HepG2 (cell line): Measurements from ENCODE around the gene LYST. TPM values are rescaled to one million over a fixed set of nuclear protein-coding genes. Genes with fewer than 3 reads are reported as not detected.

Source experiments
- ATAC-seq: fragments of 200-7000 bp; cut with Tn5 transposase; 3 replicates; pipeline ENCODE4 v1.9.1; 2020; ENCODE audit warnings: mild to moderate bottlenecking, moderate library complexity
- Bru-seq: library from RNA; stranded (reverse); fragments of 400-500 nt; gene quantifications from one replicate; lab custom pipeline; 2021; lab: Mats Ljungman, UMichigan
- BruChase-seq, 2 experiments: library from RNA; stranded (reverse); fragments of 400-500 nt; gene quantifications; one replicate each; lab custom pipeline; 2021; lab: Mats Ljungman, UMichigan
- BruUV-seq: library from RNA; stranded (reverse); fragments of 400-500 nt; replicated peaks from 2 replicates; lab custom pipeline; 2021; lab: Mats Ljungman, UMichigan
- CTCF ChIA-PET: fragments of 300-600 bp; formaldehyde crosslinking; extraction: SDS; loops from one replicate; lab custom pipeline; 2021; ENCODE audit warnings: low total read pairs, inconsistent platforms, low intra/inter-chr PET ratio; lab: Yijun Ruan, JAX
- POLR2A ChIA-PET: fragments of 350-600 bp; sonication (Branson Sonifier 250); formaldehyde crosslinking; loops from one replicate; lab custom pipeline; 2020; ENCODE audit warnings: antibody characterized with exemption, inconsistent platforms; lab: Yijun Ruan, JAX
- DNase-seq: peaks from one replicate; pipeline ENCODE4 v3.0.0-alpha.2; 2015; ENCODE audit warnings: low spot score
- FAIRE-seq: peaks from 3 replicates; lab custom pipeline; 2011; peaks lifted over from hg19 to GRCh38; lab: Jason Lieb, UNC
- H2AFZ ChIP-seq: one replicate; pipeline ENCODE4 v1.6.1; 2011; ENCODE audit warnings: low read length, inconsistent platforms
- H3K27ac ChIP-seq: fragments of 300-600 bp; 3 replicates; pipeline ENCODE4 v1.8.0; 2011; ENCODE audit warnings: mixed run types, mild to moderate bottlenecking, mixed read lengths, low read length, inconsistent platforms; ENCODE audit not compliant: insufficient read depth; ENCODE audit errors: extremely low read length
- H3K27me3 ChIP-seq, 2 experiments: fragments of 200-600 bp in 1 of 2; 2 replicates in 1 of 2; 3 replicates in 1 of 2; pipeline versions ENCODE4 v1.6.0 to v1.8.0; 2011; ENCODE audit warnings: low read length in 2 of 2, mild to moderate bottlenecking in 2 of 2, moderate library complexity in 2 of 2, inconsistent platforms in 1 of 2; ENCODE audit not compliant: insufficient read depth in 2 of 2, control insufficient read depth in 1 of 2
- H3K36me3 ChIP-seq, 2 experiments: fragments of 200-600 bp in 1 of 2; replicated peaks in 1 of 2; 2 replicates in 1 of 2; 3 replicates in 1 of 2; pipeline versions ENCODE4 v1.5.1 to v1.8.0; 2011; ENCODE audit warnings: low read length in 2 of 2, inconsistent platforms in 1 of 2; ENCODE audit not compliant: insufficient read depth in 2 of 2, control insufficient read depth in 1 of 2
- H3K4me1 ChIP-seq: 2 replicates; pipeline ENCODE4 v1.5.1; 2012; ENCODE audit warnings: low read length, inconsistent platforms; ENCODE audit not compliant: insufficient read depth
- H3K4me2 ChIP-seq: 2 replicates; pipeline ENCODE4 v1.6.0; 2011; ENCODE audit warnings: low read depth, low read length, inconsistent platforms
- H3K4me3 ChIP-seq, 3 experiments: fragments of 200-600 bp in 1 of 3; sonication (generic), shearing (Covaris generic) in 1 of 3; replicated peaks in 1 of 3; 2 replicates each; pipeline ENCODE4 v1.5.1; 2011 to 2016; ENCODE audit warnings: low read length in 3 of 3, inconsistent platforms in 2 of 3, low read depth in 2 of 3, mild to moderate bottlenecking in 2 of 3, control low read depth in 1 of 3, mixed read lengths in 1 of 3; ENCODE audit not compliant: insufficient read depth in 1 of 3
- H3K79me2 ChIP-seq: one replicate; pipeline ENCODE4 v1.6.1; 2011; ENCODE audit warnings: low read length, inconsistent platforms; ENCODE audit not compliant: insufficient read depth
- H3K9ac ChIP-seq: 2 replicates; pipeline ENCODE4 v1.6.0; 2011; ENCODE audit warnings: mild to moderate bottlenecking, low read depth, low read length, inconsistent platforms; ENCODE audit not compliant: insufficient read depth
- H3K9me3 ChIP-seq: 2 replicates; pipeline ENCODE4 v1.5.1; 2012; ENCODE audit warnings: mild to moderate bottlenecking, low read length
- H4K20me1 ChIP-seq: 2 replicates; pipeline ENCODE4 v1.6.0; 2011; ENCODE audit warnings: inconsistent platforms, mild to moderate bottlenecking, low read length, moderate library complexity; ENCODE audit not compliant: insufficient read depth
- DNMT3B ChIP-seq: conservative IDR thresholded peaks from 2 replicates; pipeline ENCODE4 v1.6.1; 2016; ENCODE audit warnings: missing biosample characterization, control low read depth
- GFI1 ChIP-seq: sonication (generic); formaldehyde crosslinking; IDR thresholded peaks from 2 replicates; pipeline ENCODE4 v1.5.0; 2020; ENCODE audit warnings: missing genetic modification reagents, mild to moderate bottlenecking, borderline replicate concordance
- KDM2A ChIP-seq: sonication (generic); formaldehyde crosslinking; IDR thresholded peaks from 2 replicates; pipeline ENCODE4 v1.4.0; 2020; ENCODE audit warnings: low read depth, missing genetic modification reagents, borderline replicate concordance
- RXRB ChIP-seq: IDR thresholded peaks from 2 replicates; pipeline ENCODE4 v1.6.1; 2016; ENCODE audit warnings: borderline replicate concordance, missing genetic modification reagents, missing compliant biosample characterization
- SMAD3 ChIP-seq: sonication (generic); formaldehyde crosslinking; IDR thresholded peaks from 2 replicates; pipeline ENCODE4 v1.4.0; 2020; ENCODE audit warnings: missing genetic modification reagents
- SP1 ChIP-seq, 2 experiments: fragments of 450-650 bp in 1 of 2; sonication (generic) in 1 of 2; formaldehyde crosslinking in 1 of 2; IDR thresholded peaks; 2 replicates each; pipeline versions ENCODE4 v1.4.0 to v1.6.1; 2016 to 2020; ENCODE audit warnings: missing genetic modification reagents in 1 of 2
- TAF1 ChIP-seq: sonication (generic); formaldehyde crosslinking; IDR thresholded peaks from 2 replicates; pipeline ENCODE4 v1.4.0; 2020; ENCODE audit warnings: missing genetic modification reagents
- ZMYM4 ChIP-seq: sonication (generic); formaldehyde crosslinking; IDR thresholded peaks from 2 replicates; pipeline ENCODE4 v1.8.1; 2023; ENCODE audit warnings: mild to moderate bottlenecking, missing genetic modification reagents
- ZNF12 ChIP-seq: sonication (generic); formaldehyde crosslinking; IDR thresholded peaks from 2 replicates; pipeline ENCODE4 v1.5.0; 2020; ENCODE audit warnings: missing genetic modification reagents
- ZNF431 ChIP-seq: sonication (generic); formaldehyde crosslinking; IDR thresholded peaks from 2 replicates; pipeline ENCODE4 v1.9.0; 2022; ENCODE audit warnings: missing genetic modification reagents, low read depth, mild to moderate bottlenecking, borderline replicate concordance
- ZNF567 ChIP-seq: sonication (generic); formaldehyde crosslinking; IDR thresholded peaks from 2 replicates; pipeline ENCODE4 v1.8.1; 2023; ENCODE audit warnings: mild to moderate bottlenecking, missing genetic modification reagents, borderline replicate concordance
- ZNF577 ChIP-seq: sonication (generic); formaldehyde crosslinking; IDR thresholded peaks from 2 replicates; pipeline ENCODE4 v1.4.0; 2020; ENCODE audit warnings: mild to moderate bottlenecking, low read depth, missing genetic modification reagents, borderline replicate concordance
- ZNF780A ChIP-seq: sonication (generic); formaldehyde crosslinking; IDR thresholded peaks from 2 replicates; pipeline ENCODE4 v1.8.0; 2022; ENCODE audit warnings: mild to moderate bottlenecking, missing genetic modification reagents, moderate library complexity
- ZNF792 ChIP-seq: IDR thresholded peaks from 2 replicates; pipeline ENCODE4 v1.6.1; 2016
- ZNF839 ChIP-seq: sonication (generic); formaldehyde crosslinking; IDR thresholded peaks from 2 replicates; pipeline ENCODE4 v1.4.0; 2020; ENCODE audit warnings: missing genetic modification reagents, mild to moderate bottlenecking, borderline replicate concordance
- WGBS: methylation state at CpG from one replicate; pipeline ENCODE4 v1.1.6; 2017; ENCODE audit warnings: low lambda C conversion rate; 5-methylcytosine and 5-hydroxymethylcytosine counted together
- in situ Hi-C: cut with HindIII; loops from 2 replicates; pipeline ENCODE4 v1.10.0; 2017; ENCODE audit warnings: low pct_unique_long_range_greater_than_20kb; ENCODE audit not compliant: extremely low pct_ligation_motif_present
- intact Hi-C: fragments of 100-400 bp; cut with micrococcal nuclease; formaldehyde crosslinking; loops from one replicate; pipeline ENCODE4 v1.10.0; 2022; ENCODE audit not compliant: unreplicated experiment
- long read RNA-seq, 2 experiments: library from RNA in 1 of 2; library from polyadenylated mRNA in 1 of 2; stranded (forward) in 1 of 2; unstranded in 1 of 2; transcript quantifications; one replicate each; pipeline ENCODE4 v2.0.0, GENCODE V29; 2019 to 2022
- polyA minus RNA-seq, 3 experiments: library from RNA; depleted of rRNA, polyadenylated mRNA; stranded (reverse); fragments of >200 nt; gene quantifications; 2 replicates each; pipeline ENCODE4 v1.2.3, GENCODE V29; 2011; ENCODE audit warnings: low replicate concordance in 1 of 3
- polyA plus RNA-seq, 8 experiments: library from polyadenylated mRNA; depleted of rRNA in 3 of 8; stranded (reverse) in 7 of 8; unstranded in 1 of 8; fragments of >200 nt; fragmentation: Illumina TruSeq in 4 of 8; extraction: Trizol in 4 of 8; gene quantifications; 2 replicates each; pipeline versions ENCODE4 v1.2.1 to v1.2.3, GENCODE V29; 2011 to 2016; ENCODE audit warnings: low read depth in 4 of 8, missing spikeins in 1 of 8, mixed read lengths in 1 of 8; ENCODE audit not compliant: insufficient read depth in 1 of 8
- total RNA-seq, 5 experiments: library from RNA; depleted of rRNA; stranded (reverse); fragments of >200 nt; fragmentation: Illumina TruSeq; extraction: Trizol; gene quantifications; 2 replicates each; pipeline ENCODE4 v1.2.3, GENCODE V29; 2016; ENCODE audit warnings: low read depth in 1 of 5
- TF ChIP-seq, protein P1 (sequence below): sonication (generic); formaldehyde crosslinking; IDR thresholded peaks from 2 replicates; pipeline ENCODE4 v1.9.0; 2021; ENCODE audit warnings: missing genetic modification reagents, borderline replicate concordance

Gene LYST
- total RNA-seq (2016; rRNA removed; fragmentation: Illumina TruSeq; extraction: Trizol) (2.5 and 2.7 TPM in 2 replicates), polyA plus RNA-seq (2011; rRNA removed) (0.91 and 1.3 TPM in 2 replicates), polyA minus RNA-seq (2011; rRNA and poly(A)+ RNA removed; ENCODE audit: low replicate concordance) (1.4 and 4.8 TPM in 2 replicates), Bru-seq, nascent RNA (percentile 38 among the genes with signal in this experiment), BruChase-seq, experiment 1, labeled RNA remaining after a 6-hour chase (percentile 41 among the genes with signal in this experiment), BruChase-seq, experiment 2, labeled RNA remaining after a 2-hour chase (percentile 40 among the genes with signal in this experiment)
- 2.5 and 2.8 TPM in 2 replicates for total RNA-seq (2016; cell fraction: cytosol; rRNA removed; fragmentation: Illumina TruSeq; extraction: Trizol; ENCODE audit: low read depth)
- total RNA-seq (2016; cell fraction: insoluble cytoplasmic fraction; rRNA removed; fragmentation: Illumina TruSeq; extraction: Trizol): 2.8 and 3.0 TPM in 2 replicates
- total RNA-seq (2016; cell fraction: membrane; rRNA removed; fragmentation: Illumina TruSeq; extraction: Trizol): 1.3 and 1.6 TPM in 2 replicates
- 5.8 and 6.4 TPM in 2 replicates for total RNA-seq (2016; cell fraction: nucleus; rRNA removed; fragmentation: Illumina TruSeq; extraction: Trizol)
- 0.55 and 1.0 TPM in 2 replicates for polyA plus RNA-seq (2011; cell fraction: cytosol; rRNA removed)
- polyA plus RNA-seq (2011; cell fraction: nucleus; rRNA removed): 1.5 and 1.6 TPM in 2 replicates
- 0.80 and 0.81 TPM in 2 replicates for polyA plus RNA-seq (2012)
- 2.1 and 2.9 TPM in 2 replicates for polyA plus RNA-seq (2016; cell fraction: cytosol; fragmentation: Illumina TruSeq; extraction: Trizol; ENCODE audit: low read depth)
- polyA plus RNA-seq (2016; cell fraction: insoluble cytoplasmic fraction; fragmentation: Illumina TruSeq; extraction: Trizol; ENCODE audit: low read depth): 2.1 and 2.2 TPM in 2 replicates
- 1.7 and 1.8 TPM in 2 replicates for polyA plus RNA-seq (2016; cell fraction: membrane; fragmentation: Illumina TruSeq; extraction: Trizol; ENCODE audit: low read depth)
- polyA plus RNA-seq (2016; cell fraction: nucleus; fragmentation: Illumina TruSeq; extraction: Trizol; ENCODE audit: insufficient read depth, low read depth): 3.3 and 5.1 TPM in 2 replicates
- polyA minus RNA-seq (2011; cell fraction: cytosol; rRNA and poly(A)+ RNA removed): 2.0 and 2.5 TPM in 2 replicates
- 7.7 and 8.7 TPM in 2 replicates for polyA minus RNA-seq (2011; cell fraction: nucleus; rRNA and poly(A)+ RNA removed)
- long read RNA-seq, experiment 1, partial matches to known transcripts: 0 of 3 reads
- long read RNA-seq, experiment 1, other reads (novel, unspliced or antisense): 3 of 3 reads
- long read RNA-seq, experiment 2: 0 reads

- in situ Hi-C loops: loop anchor here (10.0 kb wide), 1 partner anchor 108 kb away; no protein-coding TSS in a partner anchor
- Histone ChIP-seq H3K36me3 (no peaks in the 10 kb centered on the region), H4K20me1 (no peaks in the 10 kb centered on the region), H3K27ac (peak within 1 kb of the TSS; percentile 54), H3K9ac (peak within 1 kb of the TSS; percentile 64), H3K79me2 (no peaks in the 10 kb centered on the region), H3K9me3 (no peaks in the 10 kb centered on the region), H3K4me3 (peak within 1 kb of the TSS; percentile 67 to 91 (median 83)), H3K4me2 (peak within 1 kb of the TSS; percentile 94), H2AFZ (peak within 1 kb of the TSS; percentile 89), H3K27me3 (no peaks in the 10 kb centered on the region), H3K4me1 (peaks cover 23% of the 10 kb centered on the region)
- ATAC-seq (peak; percentile 83), FAIRE-seq (peak; percentile 42), DNase-seq (peak; percentile 51)
- BruUV-seq: no TSS peak
- ChIA-PET POLR2A (interaction anchor here (1.9 kb wide), 1 partner anchor 361 kb away, joined by 9 read pairs; no protein-coding TSS in a partner anchor), CTCF (interaction anchor here (2.6 kb wide), 1 partner anchor 105 kb away, joined by 19 read pairs; no protein-coding TSS in a partner anchor)
- 0% methylated on average over 17 of the region's 71 CpGs for WGBS
- intact Hi-C loops: loop anchor here (1.0 kb wide), 1 partner anchor 105 kb away; no protein-coding TSS in a partner anchor
- no peak for TF ChIP-seq SP1 (IDR thresholded peaks at IDR 0.05)
- no peak for TF ChIP-seq SP1 (CRISPR knock-in tag; IDR thresholded peaks at IDR 0.05)
- TF ChIP-seq ZNF12 (CRISPR knock-in tag): no peak
- TF ChIP-seq ZNF839 (CRISPR knock-in tag): no peak
- TF ChIP-seq ZMYM4 (CRISPR knock-in tag): no peak
- no peak; the same call in 1 of the 2 replicates for TF ChIP-seq GFI1
- TF ChIP-seq, protein P1, sequence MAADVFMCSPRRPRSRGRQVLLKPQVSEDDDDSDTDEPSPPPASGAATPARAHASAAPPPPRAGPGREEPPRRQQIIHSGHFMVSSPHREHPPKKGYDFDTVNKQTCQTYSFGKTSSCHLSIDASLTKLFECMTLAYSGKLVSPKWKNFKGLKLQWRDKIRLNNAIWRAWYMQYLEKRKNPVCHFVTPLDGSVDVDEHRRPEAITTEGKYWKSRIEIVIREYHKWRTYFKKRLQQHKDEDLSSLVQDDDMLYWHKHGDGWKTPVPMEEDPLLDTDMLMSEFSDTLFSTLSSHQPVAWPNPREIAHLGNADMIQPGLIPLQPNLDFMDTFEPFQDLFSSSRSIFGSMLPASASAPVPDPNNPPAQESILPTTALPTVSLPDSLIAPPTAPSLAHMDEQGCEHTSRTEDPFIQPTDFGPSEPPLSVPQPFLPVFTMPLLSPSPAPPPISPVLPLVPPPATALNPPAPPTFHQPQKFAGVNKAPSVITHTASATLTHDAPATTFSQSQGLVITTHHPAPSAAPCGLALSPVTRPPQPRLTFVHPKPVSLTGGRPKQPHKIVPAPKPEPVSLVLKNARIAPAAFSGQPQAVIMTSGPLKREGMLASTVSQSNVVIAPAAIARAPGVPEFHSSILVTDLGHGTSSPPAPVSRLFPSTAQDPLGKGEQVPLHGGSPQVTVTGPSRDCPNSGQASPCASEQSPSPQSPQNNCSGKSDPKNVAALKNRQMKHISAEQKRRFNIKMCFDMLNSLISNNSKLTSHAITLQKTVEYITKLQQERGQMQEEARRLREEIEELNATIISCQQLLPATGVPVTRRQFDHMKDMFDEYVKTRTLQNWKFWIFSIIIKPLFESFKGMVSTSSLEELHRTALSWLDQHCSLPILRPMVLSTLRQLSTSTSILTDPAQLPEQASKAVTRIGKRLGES (CRISPR knock-in tag): no peak
- no peak for TF ChIP-seq ZNF780A (CRISPR knock-in tag)
- TF ChIP-seq ZNF567 (CRISPR knock-in tag): no peak
- TF ChIP-seq ZNF431 (CRISPR knock-in tag): no peak
- no peak for TF ChIP-seq DNMT3B (CRISPR knock-in tag)
- peak; percentile 3; the same call in 1 of the 2 replicates for TF ChIP-seq TAF1 (CRISPR knock-in tag)
- peak; percentile 39; the same call in 1 of the 2 replicates for TF ChIP-seq KDM2A
- TF ChIP-seq ZNF792 (CRISPR knock-in tag): no peak
- TF ChIP-seq RXRB (CRISPR knock-in tag): no peak
- TF ChIP-seq SMAD3: no peak
- TF ChIP-seq ZNF577 (CRISPR knock-in tag): no peak
Observed at GRCh38 chr1:235866205-235866912, at the start of gene LYST. TSS of gene LYST (minus strand) at chr1:235866906. CDS start at chr1:235830417, 36,489 bp downstream.
